Thyroid gland (tissue), 4 donors: ENCODE data around the gene INKA2.

ENCODE experiments used
- CTCF ChIP-seq, 6 experiments: fragments of 200-600 bp in 3 of 6; fragments of 450-650 bp in 3 of 6; sonication (generic) in 3 of 6; IDR thresholded peaks; one replicate each; pipeline ENCODE4 v1.5.1; 2016 to 2019; ENCODE audit warnings: antibody characterized with exemption in 6 of 6, mild to moderate bottlenecking in 2 of 6, inconsistent platforms in 1 of 6, moderate library complexity in 1 of 6
- POLR2A ChIP-seq, 2 donors: fragments of 450-650 bp; IDR thresholded peaks; one replicate each; pipeline ENCODE4 v1.6.1; 2017; ENCODE audit warnings: antibody characterized with exemption in 2 of 2, mild to moderate bottlenecking in 2 of 2, moderate library complexity in 1 of 2

GRCh38 chr1:111733183-111733991, 5.8 kb downstream of the INKA2 start:
- TF ChIP-seq POLR2A (IDR thresholded peaks at IDR 0.05) = no peak
- TF ChIP-seq CTCF (IDR thresholded peaks at IDR 0.05) = no peak
